MM.1S (cell line): ENCODE data around the gene CPT1B.

ENCODE experiments used
- DNase-seq: peaks from one replicate; pipeline ENCODE4 v3.0.0-alpha.2; 2015
- H2AFZ ChIP-seq: fragments of 300-600 bp; sonication (generic); 2 replicates; pipeline ENCODE4 v1.6.0; 2016; ENCODE audit warnings: antibody characterized with exemption, low read length
- H3F3A ChIP-seq: fragments of 300-600 bp; sonication (generic); 2 replicates; pipeline ENCODE4 v1.6.1; 2016; ENCODE audit warnings: mild to moderate bottlenecking, antibody characterized with exemption, low read length, moderate library complexity, mixed read lengths; ENCODE audit not compliant: insufficient read depth
- H3K27ac ChIP-seq: fragments of 300-600 bp; sonication (generic); 2 replicates; pipeline ENCODE4 v1.5.1; 2016; ENCODE audit warnings: mild to moderate bottlenecking, low read length
- H3K27me3 ChIP-seq: fragments of 300-600 bp; sonication (generic); replicated peaks from 2 replicates; pipeline ENCODE4 v1.6.0; 2016; ENCODE audit warnings: low read length; ENCODE audit not compliant: insufficient read depth
- H3K36me3 ChIP-seq: fragments of 300-600 bp; sonication (generic); replicated peaks from 2 replicates; pipeline ENCODE4 v1.6.1; 2016; ENCODE audit warnings: mild to moderate bottlenecking, low read length, mixed read lengths; ENCODE audit not compliant: insufficient read depth
- H3K4me1 ChIP-seq: fragments of 300-600 bp; sonication (generic); 2 replicates; pipeline ENCODE4 v1.6.1; 2016; ENCODE audit warnings: low read length, mixed read lengths
- H3K4me2 ChIP-seq: fragments of 300-600 bp; sonication (generic); 2 replicates; pipeline ENCODE4 v1.6.0; 2016; ENCODE audit warnings: low read depth, low read length
- H3K4me3 ChIP-seq: fragments of 300-600 bp; sonication (generic); 2 replicates; pipeline ENCODE4 v1.5.1; 2016; ENCODE audit warnings: low read length, mixed read lengths
- H3K79me2 ChIP-seq: fragments of 300-600 bp; sonication (generic); 2 replicates; pipeline ENCODE4 v1.6.1; 2016; ENCODE audit warnings: mixed run types, low read length, mixed read lengths
- H3K9ac ChIP-seq: fragments of 300-600 bp; sonication (generic); 2 replicates; pipeline ENCODE4 v1.6.1; 2016; ENCODE audit warnings: low read length, mixed read lengths
- H3K9me2 ChIP-seq: fragments of 300-600 bp; sonication (generic); replicated peaks from 2 replicates; pipeline ENCODE4 v1.6.1; 2016; ENCODE audit warnings: mild to moderate bottlenecking, low read length, mixed read lengths; ENCODE audit not compliant: insufficient read depth
- H3K9me3 ChIP-seq: fragments of 300-600 bp; sonication (generic); replicated peaks from 2 replicates; pipeline ENCODE4 v1.6.1; 2016; ENCODE audit warnings: mild to moderate bottlenecking, low read length, mixed read lengths; ENCODE audit not compliant: insufficient read depth
- H4K20me1 ChIP-seq: fragments of 300-600 bp; sonication (generic); 2 replicates; pipeline ENCODE4 v1.6.1; 2016; ENCODE audit warnings: mild to moderate bottlenecking, low read length, moderate library complexity, mixed read lengths; ENCODE audit not compliant: insufficient read depth
- CTCF ChIP-seq: fragments of 300-600 bp; sonication (generic); IDR thresholded peaks from 2 replicates; pipeline ENCODE4 v1.5.1; 2016; ENCODE audit warnings: antibody characterized with exemption, low read length, mixed read lengths
- EZH2 ChIP-seq: fragments of 300-600 bp; sonication (generic); optimal IDR thresholded peaks from 2 replicates; pipeline ENCODE3; 2017; ENCODE audit warnings: low read depth, mild to moderate bottlenecking, antibody characterized with exemption, low read length, mixed read lengths
- EZH2phosphoT487 ChIP-seq: fragments of 300-600 bp; sonication (generic); IDR thresholded peaks from 2 replicates; pipeline ENCODE4 v1.6.1; 2018; ENCODE audit warnings: antibody characterized with exemption, low read length

CPT1B gene

GRCh38 chr22:50581950-50582492 is 3.8 kb upstream of the CPT1B start:
- Histone ChIP-seq H3K27ac (peak overlapping the region; percentile 94; the same call in 1 of the 2 replicates), H3K27me3 (no peaks in the 10 kb centered on the region), H4K20me1 (no peaks in the 10 kb centered on the region), H3K9me2 (no peaks in the 10 kb centered on the region), H3K9ac (peak overlapping the region; percentile 99), H3K4me2 (peak overlapping the region; percentile 93), H3K36me3 (no peaks in the 10 kb centered on the region), H2AFZ (peak overlapping the region; percentile 98), H3K9me3 (no peaks in the 10 kb centered on the region), H3K79me2 (peaks cover 19% of the 10 kb centered on the region), H3K4me3 (peak overlapping the region; percentile 97), H3F3A (no peaks in the 10 kb centered on the region), H3K4me1 (peaks cover 8% of the 10 kb centered on the region; the same call in 1 of the 2 replicates)
- TF ChIP-seq EZH2 (no peak), EZH2phosphoT487 (no peak), CTCF (no peak)
- DNase-seq = peak; percentile 33

GRCh38 chr22:50581031-50581949 is 3.1 kb upstream of the CPT1B start:
- Histone ChIP-seq H3F3A (no peaks in the 10 kb centered on the region), H3K27me3 (no peaks in the 10 kb centered on the region), H3K79me2 (peaks cover 19% of the 10 kb centered on the region), H4K20me1 (no peaks in the 10 kb centered on the region), H3K9ac (peak overlapping the region; percentile 99; the same call in 1 of the 2 replicates), H3K27ac (no peak overlapping the region), H2AFZ (no peak overlapping the region; the same call in 1 of the 2 replicates), H3K4me1 (peaks cover 8% of the 10 kb centered on the region; the same call in 1 of the 2 replicates), H3K9me2 (no peaks in the 10 kb centered on the region), H3K9me3 (no peaks in the 10 kb centered on the region), H3K36me3 (no peaks in the 10 kb centered on the region), H3K4me2 (peak overlapping the region; percentile 93), H3K4me3 (peak overlapping the region; percentile 97)
- DNase-seq = no peak
- TF ChIP-seq EZH2phosphoT487 (no peak), EZH2 (no peak), CTCF (no peak)

GRCh38 chr22:50579752-50580151 is 1.5 kb upstream of the CPT1B start:
- no peak for DNase-seq
- no peak for TF ChIP-seq CTCF
- no peak for TF ChIP-seq EZH2
- no peak for TF ChIP-seq EZH2phosphoT487
- H3F3A ChIP-seq = no peaks in the 10 kb centered on the region
- H3K79me2 ChIP-seq = peaks cover 19% of the 10 kb centered on the region
- H2AFZ ChIP-seq = no peak overlapping the region
- H3K4me1 ChIP-seq = peaks cover 8% of the 10 kb centered on the region; the same call in 1 of the 2 replicates
- H4K20me1 ChIP-seq = no peaks in the 10 kb centered on the region
- no peaks in the 10 kb centered on the region for H3K27me3 ChIP-seq
- H3K27ac ChIP-seq = no peak overlapping the region
- no peak overlapping the region for H3K9ac ChIP-seq
- H3K36me3 ChIP-seq = no peaks in the 10 kb centered on the region
- no peaks in the 10 kb centered on the region for H3K9me2 ChIP-seq
- no peaks in the 10 kb centered on the region for H3K9me3 ChIP-seq
- no peak overlapping the region for H3K4me3 ChIP-seq
- no peak overlapping the region for H3K4me2 ChIP-seq
